HEK293 (cell line): ENCODE results near the gene FXR1.

Source experiments
- CTCF ChIA-PET: fragments of 350-600 bp; formaldehyde crosslinking; extraction: SDS; loops from one replicate; lab custom pipeline; 2021; ENCODE audit warnings: antibody characterized with exemption; lab: Yijun Ruan, JAX
- POLR2A ChIA-PET: fragments of 300-600 bp; formaldehyde crosslinking; extraction: SDS; loops from one replicate; lab custom pipeline; 2020; ENCODE audit warnings: antibody characterized with exemption, inconsistent platforms; lab: Yijun Ruan, JAX
- H3K27ac ChIP-seq: fragments of 200-500 bp; sonication (Bioruptor generic); 2 replicates; pipeline ENCODE4 v1.5.1; 2014; ENCODE audit warnings: low read depth, low read length, control low read depth, inconsistent platforms; ENCODE audit errors: extremely low read depth
- H3K36me3 ChIP-seq, 2 experiments: fragments of 200-500 bp in 1 of 2; sonication (Bioruptor generic) in 1 of 2; 1 replicate in 1 of 2; 2 replicates in 1 of 2; pipeline ENCODE4 v1.5.1; 2014 to 2017; ENCODE audit warnings: inconsistent platforms in 2 of 2, low read length in 2 of 2; ENCODE audit not compliant: control insufficient read depth in 2 of 2, insufficient read depth in 1 of 2
- H3K4me1 ChIP-seq: fragments of 200-500 bp; sonication (Bioruptor generic); 2 replicates; pipeline ENCODE4 v1.5.1; 2014; ENCODE audit warnings: mild to moderate bottlenecking, low read length, inconsistent platforms; ENCODE audit not compliant: control insufficient read depth, insufficient read depth
- H3K4me3 ChIP-seq: 2 replicates; pipeline ENCODE4 v1.5.1; 2011; ENCODE audit warnings: low read depth, mild to moderate bottlenecking, control low read depth, low read length, moderate library complexity
- H3K9me3 ChIP-seq: fragments of 200-500 bp; sonication (Bioruptor generic); 2 replicates; pipeline ENCODE4 v1.5.1; 2014; ENCODE audit warnings: low read depth, low read length, inconsistent platforms; ENCODE audit not compliant: control insufficient read depth, insufficient read depth
- BCL6B ChIP-seq: fragments of 450-650 bp; formaldehyde crosslinking; IDR thresholded peaks from 2 replicates; pipeline ENCODE4 v1.5.1; 2017; ENCODE audit warnings: missing biosample characterization, missing genetic modification characterization
- HOXD13 ChIP-seq: sonication (generic); formaldehyde crosslinking; IDR thresholded peaks from 2 replicates; pipeline ENCODE4 v1.8.0; 2022; ENCODE audit warnings: missing genetic modification reagents, borderline replicate concordance
- KLF7 ChIP-seq: fragments of 450-650 bp; formaldehyde crosslinking; IDR thresholded peaks from 2 replicates; pipeline ENCODE4 v1.5.1; 2016; ENCODE audit warnings: missing biosample characterization, missing genetic modification characterization, borderline replicate concordance
- SALL2 ChIP-seq: fragments of 450-650 bp; formaldehyde crosslinking; IDR thresholded peaks from 2 replicates; pipeline ENCODE4 v1.5.0; 2017; ENCODE audit warnings: missing biosample characterization, mild to moderate bottlenecking, missing genetic modification characterization, borderline replicate concordance
- ZBTB44 ChIP-seq: fragments of 450-650 bp; IDR thresholded peaks from 2 replicates; pipeline ENCODE4 v1.5.1; 2018; ENCODE audit warnings: missing biosample characterization, mild to moderate bottlenecking, missing genetic modification characterization
- ZFP69B ChIP-seq: fragments of 450-650 bp; formaldehyde crosslinking; IDR thresholded peaks from 2 replicates; pipeline ENCODE4 v1.5.1; 2016; ENCODE audit warnings: missing biosample characterization, missing genetic modification characterization
- ZNF155 ChIP-seq: fragments of 450-650 bp; formaldehyde crosslinking; IDR thresholded peaks from 2 replicates; pipeline ENCODE4 v1.5.1; 2016; ENCODE audit warnings: missing biosample characterization, missing genetic modification characterization
- ZNF223 ChIP-seq: fragments of 450-650 bp; formaldehyde crosslinking; IDR thresholded peaks from 2 replicates; pipeline ENCODE4 v1.5.1; 2016; ENCODE audit warnings: missing biosample characterization, missing genetic modification characterization
- ZNF239 ChIP-seq: fragments of 450-650 bp; formaldehyde crosslinking; IDR thresholded peaks from 2 replicates; pipeline ENCODE4 v1.5.1; 2016; ENCODE audit warnings: missing biosample characterization, missing genetic modification characterization
- ZNF354C ChIP-seq: fragments of 450-650 bp; formaldehyde crosslinking; IDR thresholded peaks from 2 replicates; pipeline ENCODE4 v1.5.1; 2016; ENCODE audit warnings: missing biosample characterization, missing genetic modification characterization, low read depth, borderline replicate concordance
- ZNF48 ChIP-seq: fragments of 450-650 bp; formaldehyde crosslinking; IDR thresholded peaks from 2 replicates; pipeline ENCODE4 v1.5.1; 2016; ENCODE audit warnings: missing biosample characterization, missing genetic modification characterization
- ZNF610 ChIP-seq: fragments of 450-650 bp; formaldehyde crosslinking; IDR thresholded peaks from 2 replicates; pipeline ENCODE4 v1.5.1; 2016; ENCODE audit warnings: missing biosample characterization, missing genetic modification characterization, borderline replicate concordance
- ZNF623 ChIP-seq: fragments of 450-650 bp; formaldehyde crosslinking; IDR thresholded peaks from 2 replicates; pipeline ENCODE4 v1.5.1; 2016; ENCODE audit warnings: missing biosample characterization, missing genetic modification characterization
- ZNF626 ChIP-seq: fragments of 450-650 bp; sonication (Bioruptor Pico); formaldehyde crosslinking; IDR thresholded peaks from 2 replicates; pipeline ENCODE4 v1.5.1; 2018; ENCODE audit warnings: missing biosample characterization, missing genetic modification characterization, inconsistent platforms
- ZNF660 ChIP-seq: fragments of 450-650 bp; IDR thresholded peaks from 2 replicates; pipeline ENCODE4 v1.5.1; 2018; ENCODE audit warnings: missing biosample characterization, mild to moderate bottlenecking, missing genetic modification characterization
- ZNF76 ChIP-seq: fragments of 450-650 bp; formaldehyde crosslinking; IDR thresholded peaks from 2 replicates; pipeline ENCODE4; 2016; ENCODE audit warnings: low read depth, missing biosample characterization, missing genetic modification characterization, borderline replicate concordance
- ZNF777 ChIP-seq: fragments of 450-650 bp; formaldehyde crosslinking; IDR thresholded peaks from 2 replicates; pipeline ENCODE4 v1.5.1; 2017; ENCODE audit warnings: missing biosample characterization, missing genetic modification characterization, borderline replicate concordance
- ZNF785 ChIP-seq: fragments of 450-650 bp; formaldehyde crosslinking; IDR thresholded peaks from 2 replicates; pipeline ENCODE4 v1.5.1; 2016; ENCODE audit warnings: missing biosample characterization, missing genetic modification characterization
- TF ChIP-seq, protein P1 (sequence below): fragments of 450-650 bp; formaldehyde crosslinking; IDR thresholded peaks from 2 replicates; pipeline ENCODE4 v1.5.1; 2016; ENCODE audit warnings: missing biosample characterization, missing genetic modification characterization
- TF ChIP-seq, protein P2 (sequence below): fragments of 450-650 bp; formaldehyde crosslinking; IDR thresholded peaks from 2 replicates; pipeline ENCODE4 v1.5.1; 2016; ENCODE audit warnings: missing biosample characterization, missing genetic modification characterization
- TF ChIP-seq, protein P3 (sequence below): fragments of 450-650 bp; formaldehyde crosslinking; IDR thresholded peaks from 2 replicates; pipeline ENCODE4 v1.5.1; 2017; ENCODE audit warnings: missing biosample characterization, missing genetic modification characterization
- TF ChIP-seq, protein P4 (sequence below): fragments of 450-650 bp; formaldehyde crosslinking; IDR thresholded peaks from 2 replicates; pipeline ENCODE4 v1.5.0; 2017; ENCODE audit warnings: missing biosample characterization, missing genetic modification characterization, borderline replicate concordance

The FXR1 gene

DNA sequence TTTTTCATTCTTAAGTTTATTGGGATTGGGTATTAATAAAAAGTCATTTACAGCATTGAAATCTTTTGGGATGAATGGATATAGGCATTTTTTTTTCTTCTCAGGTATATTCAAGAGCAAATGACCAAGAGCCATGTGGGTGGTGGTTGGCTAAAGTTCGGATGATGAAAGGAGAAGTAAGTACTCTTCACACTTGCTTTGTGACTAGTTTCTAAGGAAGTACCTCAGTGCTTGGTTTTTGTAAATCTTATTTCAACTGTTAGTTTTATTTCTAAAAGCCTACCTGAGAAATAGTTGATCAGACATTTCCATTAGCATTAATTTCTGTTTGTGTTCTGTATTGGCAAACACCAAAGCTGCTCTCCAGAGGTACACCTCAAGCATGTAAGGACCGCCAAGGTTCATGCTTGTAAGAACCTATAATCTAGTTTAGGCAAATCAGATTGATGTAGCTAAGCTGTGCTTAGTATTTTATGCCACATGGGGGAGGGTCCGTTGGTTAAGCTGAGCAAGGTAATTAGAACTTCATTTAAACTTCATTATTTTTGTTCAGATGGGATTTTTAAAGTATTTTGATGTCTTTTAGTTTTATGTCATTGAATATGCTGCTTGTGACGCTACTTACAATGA lies 35.4 kb downstream of the FXR1 start:
- ChIA-PET POLR2A (interaction anchor here (0.7 kb wide), 1 partner anchor 14 kb away, joined by 3 read pairs; no protein-coding TSS in a partner anchor), CTCF (interaction anchor here (0.6 kb wide), 1 partner anchor 156 kb away, joined by 3 read pairs; no protein-coding TSS in a partner anchor)
- H3K4me1 ChIP-seq: no peaks in the 10 kb centered on the region
- no peak overlapping the region for H3K4me3 ChIP-seq
- H3K36me3 ChIP-seq: peaks cover 25 to 76% of the 10 kb centered on the region in 2 experiments
- no peak overlapping the region for H3K27ac ChIP-seq
- H3K9me3 ChIP-seq: no peaks in the 10 kb centered on the region
- TF ChIP-seq ZNF223 (no peak), ZBTB44 (tag by site-specific recombination) (no peak), HOXD13 (no peak), ZFP69B (tag by site-specific recombination) (no peak), ZNF785 (tag by site-specific recombination) (no peak), SALL2 (tag by site-specific recombination) (no peak)
- TF ChIP-seq, protein P1, sequence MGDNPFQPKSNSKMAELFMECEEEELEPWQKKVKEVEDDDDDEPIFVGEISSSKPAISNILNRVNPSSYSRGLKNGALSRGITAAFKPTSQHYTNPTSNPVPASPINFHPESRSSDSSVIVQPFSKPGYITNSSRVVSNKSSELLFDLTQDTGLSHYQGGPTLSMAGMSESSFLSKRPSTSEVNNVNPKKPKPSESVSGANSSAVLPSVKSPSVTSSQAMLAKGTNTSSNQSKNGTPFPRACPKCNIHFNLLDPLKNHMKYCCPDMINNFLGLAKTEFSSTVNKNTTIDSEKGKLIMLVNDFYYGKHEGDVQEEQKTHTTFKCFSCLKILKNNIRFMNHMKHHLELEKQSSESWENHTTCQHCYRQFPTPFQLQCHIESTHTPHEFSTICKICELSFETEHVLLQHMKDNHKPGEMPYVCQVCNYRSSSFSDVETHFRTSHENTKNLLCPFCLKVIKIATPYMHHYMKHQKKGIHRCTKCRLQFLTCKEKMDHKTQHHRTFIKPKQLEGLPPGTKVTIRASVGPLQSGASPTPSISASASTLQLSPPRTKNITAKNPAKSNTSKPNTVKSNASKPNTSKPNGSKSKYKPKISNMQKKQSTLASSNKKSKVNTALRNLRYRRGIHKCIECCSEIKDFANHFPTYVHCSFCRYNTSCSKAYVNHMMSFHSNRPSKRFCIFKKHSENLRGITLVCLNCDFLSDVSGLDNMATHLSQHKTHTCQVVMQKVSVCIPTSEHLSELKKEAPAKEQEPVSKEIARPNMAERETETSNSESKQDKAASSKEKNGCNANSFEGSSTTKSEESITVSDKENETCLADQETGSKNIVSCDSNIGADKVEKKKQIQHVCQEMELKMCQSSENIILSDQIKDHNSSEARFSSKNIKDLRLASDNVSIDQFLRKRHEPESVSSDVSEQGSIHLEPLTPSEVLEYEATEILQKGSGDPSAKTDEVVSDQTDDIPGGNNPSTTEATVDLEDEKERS (tag by site-specific recombination): no peak

DNA sequence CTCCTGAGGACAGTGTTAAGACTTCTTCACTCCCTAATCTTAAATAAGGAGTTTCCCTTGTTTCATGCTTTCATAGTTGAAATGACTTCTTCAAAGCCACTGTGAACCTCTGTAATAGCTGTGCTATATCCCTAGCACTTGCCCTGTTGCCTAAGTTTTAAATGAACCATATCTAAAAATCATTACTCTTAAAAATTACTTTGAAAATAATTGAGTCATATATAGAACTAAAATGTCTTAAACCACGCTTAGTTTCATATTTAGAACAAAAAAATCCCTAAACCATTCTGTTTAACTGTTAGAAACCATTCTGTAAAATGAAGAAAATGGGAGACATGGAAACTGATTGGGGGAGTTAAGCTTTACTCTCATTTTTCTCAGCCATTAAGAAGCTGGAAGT lies 47.2 kb downstream of the FXR1 start:
- Histone ChIP-seq H3K4me3 (no peak overlapping the region), H3K27ac (no peak overlapping the region), H3K4me1 (no peaks in the 10 kb centered on the region), H3K36me3 (peaks cover 29 to 86% of the 10 kb centered on the region in 2 experiments), H3K9me3 (no peaks in the 10 kb centered on the region)
- CTCF ChIA-PET: no interaction called here
- POLR2A ChIA-PET: no interaction called here
- TF ChIP-seq, protein P2, sequence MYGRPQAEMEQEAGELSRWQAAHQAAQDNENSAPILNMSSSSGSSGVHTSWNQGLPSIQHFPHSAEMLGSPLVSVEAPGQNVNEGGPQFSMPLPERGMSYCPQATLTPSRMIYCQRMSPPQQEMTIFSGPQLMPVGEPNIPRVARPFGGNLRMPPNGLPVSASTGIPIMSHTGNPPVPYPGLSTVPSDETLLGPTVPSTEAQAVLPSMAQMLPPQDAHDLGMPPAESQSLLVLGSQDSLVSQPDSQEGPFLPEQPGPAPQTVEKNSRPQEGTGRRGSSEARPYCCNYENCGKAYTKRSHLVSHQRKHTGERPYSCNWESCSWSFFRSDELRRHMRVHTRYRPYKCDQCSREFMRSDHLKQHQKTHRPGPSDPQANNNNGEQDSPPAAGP (tag by site-specific recombination): no peak
- TF ChIP-seq ZNF610 (tag by site-specific recombination) (no peak), ZNF626 (tag by site-specific recombination) (no peak), ZNF660 (tag by site-specific recombination) (no peak), ZNF239 (tag by site-specific recombination) (no peak), ZNF155 (tag by site-specific recombination) (no peak), ZNF48 (no peak), BCL6B (tag by site-specific recombination) (no peak), ZNF76 (tag by site-specific recombination) (no peak), KLF7 (tag by site-specific recombination) (no peak), ZNF354C (tag by site-specific recombination) (no peak), ZNF623 (tag by site-specific recombination) (no peak), ZNF777 (no peak)
- TF ChIP-seq, protein P3, sequence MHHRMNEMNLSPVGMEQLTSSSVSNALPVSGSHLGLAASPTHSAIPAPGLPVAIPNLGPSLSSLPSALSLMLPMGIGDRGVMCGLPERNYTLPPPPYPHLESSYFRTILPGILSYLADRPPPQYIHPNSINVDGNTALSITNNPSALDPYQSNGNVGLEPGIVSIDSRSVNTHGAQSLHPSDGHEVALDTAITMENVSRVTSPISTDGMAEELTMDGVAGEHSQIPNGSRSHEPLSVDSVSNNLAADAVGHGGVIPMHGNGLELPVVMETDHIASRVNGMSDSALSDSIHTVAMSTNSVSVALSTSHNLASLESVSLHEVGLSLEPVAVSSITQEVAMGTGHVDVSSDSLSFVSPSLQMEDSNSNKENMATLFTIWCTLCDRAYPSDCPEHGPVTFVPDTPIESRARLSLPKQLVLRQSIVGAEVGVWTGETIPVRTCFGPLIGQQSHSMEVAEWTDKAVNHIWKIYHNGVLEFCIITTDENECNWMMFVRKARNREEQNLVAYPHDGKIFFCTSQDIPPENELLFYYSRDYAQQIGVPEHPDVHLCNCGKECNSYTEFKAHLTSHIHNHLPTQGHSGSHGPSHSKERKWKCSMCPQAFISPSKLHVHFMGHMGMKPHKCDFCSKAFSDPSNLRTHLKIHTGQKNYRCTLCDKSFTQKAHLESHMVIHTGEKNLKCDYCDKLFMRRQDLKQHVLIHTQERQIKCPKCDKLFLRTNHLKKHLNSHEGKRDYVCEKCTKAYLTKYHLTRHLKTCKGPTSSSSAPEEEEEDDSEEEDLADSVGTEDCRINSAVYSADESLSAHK (tag by site-specific recombination): no peak
- TF ChIP-seq, protein P4, sequence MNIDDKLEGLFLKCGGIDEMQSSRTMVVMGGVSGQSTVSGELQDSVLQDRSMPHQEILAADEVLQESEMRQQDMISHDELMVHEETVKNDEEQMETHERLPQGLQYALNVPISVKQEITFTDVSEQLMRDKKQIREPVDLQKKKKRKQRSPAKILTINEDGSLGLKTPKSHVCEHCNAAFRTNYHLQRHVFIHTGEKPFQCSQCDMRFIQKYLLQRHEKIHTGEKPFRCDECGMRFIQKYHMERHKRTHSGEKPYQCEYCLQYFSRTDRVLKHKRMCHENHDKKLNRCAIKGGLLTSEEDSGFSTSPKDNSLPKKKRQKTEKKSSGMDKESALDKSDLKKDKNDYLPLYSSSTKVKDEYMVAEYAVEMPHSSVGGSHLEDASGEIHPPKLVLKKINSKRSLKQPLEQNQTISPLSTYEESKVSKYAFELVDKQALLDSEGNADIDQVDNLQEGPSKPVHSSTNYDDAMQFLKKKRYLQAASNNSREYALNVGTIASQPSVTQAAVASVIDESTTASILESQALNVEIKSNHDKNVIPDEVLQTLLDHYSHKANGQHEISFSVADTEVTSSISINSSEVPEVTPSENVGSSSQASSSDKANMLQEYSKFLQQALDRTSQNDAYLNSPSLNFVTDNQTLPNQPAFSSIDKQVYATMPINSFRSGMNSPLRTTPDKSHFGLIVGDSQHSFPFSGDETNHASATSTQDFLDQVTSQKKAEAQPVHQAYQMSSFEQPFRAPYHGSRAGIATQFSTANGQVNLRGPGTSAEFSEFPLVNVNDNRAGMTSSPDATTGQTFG (tag by site-specific recombination): no peak
